Activated CD4-positive, CD25-positive, alpha-beta regulatory T cell treated with anti-CD3 and anti-CD28 coated beads, Interleukin-2, amount 50 U/mL, for 16 hours (primary cell): ENCODE data around the gene CHMP4A.
A peak's percentile ranks its signal among the peaks of the same experiment; 100 is the strongest.

Source experiments
- DNase-seq: peaks from one replicate; pipeline ENCODE4 v3.0.0-alpha.2; 2020; ENCODE audit warnings: low read depth, low spot score

The CHMP4A gene

DNA sequence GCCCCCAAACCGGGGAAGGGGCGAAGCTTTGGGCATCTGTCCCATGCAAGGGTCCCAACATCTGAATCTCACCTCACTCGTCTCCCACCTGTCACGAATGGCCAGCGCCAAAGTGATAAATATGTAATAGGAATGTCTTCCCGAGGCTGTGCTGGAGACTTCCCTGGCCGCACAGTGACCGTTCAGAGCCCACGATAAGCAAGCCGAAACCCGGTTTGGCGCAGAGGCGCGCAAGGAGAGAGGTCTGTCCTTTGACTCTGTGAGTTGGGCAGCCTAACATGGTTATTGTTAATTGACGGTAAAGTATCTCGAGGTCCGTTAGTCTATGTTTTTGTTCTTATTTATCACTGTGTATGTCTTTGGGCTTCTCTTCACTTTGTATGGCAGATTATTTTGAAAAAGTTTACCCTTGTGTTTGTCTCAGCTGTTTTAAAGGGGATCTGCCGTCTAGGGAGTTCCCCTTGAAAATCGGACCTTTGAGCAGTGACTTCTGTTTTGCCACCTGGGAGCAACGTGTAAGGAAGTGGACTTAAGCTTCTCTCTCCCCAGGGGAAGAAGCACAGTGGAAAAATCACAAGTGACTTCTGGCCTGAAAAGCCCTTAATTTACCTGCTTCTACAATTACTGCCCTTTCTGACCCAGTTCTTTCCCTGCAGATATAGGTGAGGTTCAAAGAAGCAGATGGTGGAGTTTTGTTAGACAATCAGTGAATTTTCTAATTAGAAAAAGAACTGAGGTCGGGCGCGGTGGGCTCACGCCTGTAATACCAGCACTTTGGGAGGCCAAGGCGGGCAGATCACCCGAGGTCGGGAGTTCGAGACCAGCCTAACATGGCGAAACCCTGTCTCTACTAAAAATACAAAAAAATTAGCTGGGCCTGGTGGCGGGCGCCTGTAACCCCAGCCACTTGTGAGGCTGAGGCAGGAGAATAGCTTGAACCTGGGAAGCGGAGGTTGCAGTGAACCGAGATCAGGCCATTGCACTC is 16.9 kb downstream of the CHMP4A start:
- no peak for DNase-seq

DNA sequence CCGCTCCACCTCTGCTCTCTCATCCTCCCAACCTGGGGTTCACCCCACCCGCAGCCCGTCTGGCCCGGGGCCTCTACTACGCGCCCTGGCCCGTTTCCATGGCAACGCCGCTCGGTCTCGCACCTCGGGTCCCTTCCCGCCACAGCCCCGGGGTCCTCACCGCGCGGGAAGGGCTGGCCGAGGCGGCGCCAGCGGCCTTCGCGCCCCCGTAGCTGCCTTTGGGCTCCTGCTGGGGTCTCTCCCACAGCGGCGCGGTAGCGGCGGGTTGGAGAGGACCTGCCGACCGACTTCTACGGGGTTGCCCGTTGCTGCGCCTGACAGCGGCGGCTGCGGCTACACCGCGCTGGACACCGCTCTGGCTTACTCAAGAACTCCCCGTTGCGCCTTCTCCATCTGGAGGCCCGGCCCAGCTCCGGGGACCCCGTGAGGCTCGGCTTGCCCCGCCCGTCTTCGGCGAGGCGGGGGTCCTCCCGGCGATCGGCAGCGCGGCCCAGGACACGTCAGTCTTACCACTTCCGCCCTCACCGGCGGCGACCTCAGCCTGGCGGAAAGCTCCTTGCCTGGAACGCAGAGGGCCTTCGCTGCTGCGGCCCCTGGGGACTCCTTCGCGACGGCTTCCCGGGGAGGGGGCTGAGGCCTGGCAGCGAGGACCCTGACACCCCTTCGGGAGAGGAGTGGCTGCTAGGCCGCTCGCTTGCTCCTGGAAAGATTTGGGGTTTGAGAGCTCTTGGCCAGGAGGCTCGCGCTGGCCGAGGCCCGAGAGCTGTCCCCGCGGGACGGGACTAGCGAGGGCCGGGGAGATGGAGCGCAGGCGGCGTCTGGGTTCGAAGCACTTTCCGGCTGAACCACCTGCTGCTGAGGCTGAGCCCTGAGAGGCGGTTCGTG is 17.9 kb downstream of the CHMP4A start, which contains the start of gene TM9SF1:
Gene TM9SF1 (minus strand): TSS at position 256 of the 885 bp plus-strand sequence. CDS start 422 bp downstream, outside the sequence.
- DNase-seq: peak; percentile 73

DNA sequence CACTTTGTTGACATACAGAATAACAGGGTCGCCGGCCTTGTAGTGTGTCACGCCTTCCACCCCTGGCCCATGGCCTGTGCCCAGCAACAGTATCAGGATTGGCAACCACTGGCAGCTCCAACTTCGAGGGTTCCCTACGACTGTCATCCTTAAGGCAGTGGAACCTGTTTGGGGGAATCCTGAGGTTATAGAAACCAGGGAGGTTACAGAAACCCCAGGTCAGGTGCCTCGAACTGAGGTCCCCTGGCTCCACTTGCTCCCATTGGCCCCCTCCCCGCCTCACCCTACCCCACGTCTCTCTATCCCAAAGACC is 18.5 kb downstream of the CHMP4A start:
- DNase-seq: no peak

DNA sequence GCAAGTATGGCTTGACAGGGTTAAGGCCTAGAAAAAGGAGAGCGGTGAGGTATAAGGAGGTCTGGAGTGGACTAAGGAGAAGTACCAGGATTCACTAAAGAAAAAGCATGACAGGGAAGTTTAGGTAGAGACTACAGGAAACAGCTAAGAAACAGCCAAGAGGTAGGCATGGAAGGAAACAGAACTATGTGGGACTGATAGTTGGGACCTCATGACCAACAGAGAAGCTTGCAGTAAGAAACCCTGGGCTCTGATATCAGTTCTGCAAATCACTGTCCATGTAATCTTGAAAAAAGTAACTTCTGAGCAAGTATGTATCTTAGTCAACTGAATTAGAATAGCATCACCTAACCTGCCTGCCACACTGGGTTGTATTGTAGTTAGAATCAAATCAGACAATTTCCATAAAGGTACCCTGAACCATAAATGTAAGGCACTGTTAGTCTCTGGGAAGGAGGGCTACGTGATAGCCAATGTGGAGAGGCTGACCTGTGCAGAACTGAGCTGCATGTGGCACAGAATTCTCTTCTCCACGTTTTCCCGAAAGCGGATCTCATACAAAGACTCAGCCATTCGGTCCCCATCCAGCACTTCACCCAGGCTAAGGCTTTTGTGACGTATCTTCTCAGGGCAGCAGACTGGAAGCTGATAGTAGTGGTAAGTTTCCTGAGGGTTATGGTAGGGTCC is 19.0 kb downstream of the CHMP4A start:
- DNase-seq: no peak

DNA sequence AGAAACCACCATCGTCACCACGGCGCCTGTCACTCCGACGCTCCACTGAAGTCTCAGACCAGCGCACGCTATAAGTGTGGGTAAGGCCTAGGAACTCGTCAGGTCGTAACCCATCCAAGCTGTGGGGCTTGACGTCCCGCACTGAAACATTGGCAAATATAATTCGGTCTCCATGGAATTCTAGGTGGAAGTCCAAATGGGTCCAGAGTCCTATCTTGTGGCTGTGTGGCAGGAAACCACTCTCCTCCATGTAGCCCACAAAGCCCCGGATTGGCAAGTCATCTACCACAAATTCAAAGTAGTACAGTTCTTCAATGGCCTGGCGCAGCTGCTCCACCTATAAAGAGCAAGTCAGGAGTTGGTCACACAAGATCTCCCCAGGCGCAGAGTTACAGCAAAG is 20.4 kb downstream of the CHMP4A start:
- no peak for DNase-seq

DNA sequence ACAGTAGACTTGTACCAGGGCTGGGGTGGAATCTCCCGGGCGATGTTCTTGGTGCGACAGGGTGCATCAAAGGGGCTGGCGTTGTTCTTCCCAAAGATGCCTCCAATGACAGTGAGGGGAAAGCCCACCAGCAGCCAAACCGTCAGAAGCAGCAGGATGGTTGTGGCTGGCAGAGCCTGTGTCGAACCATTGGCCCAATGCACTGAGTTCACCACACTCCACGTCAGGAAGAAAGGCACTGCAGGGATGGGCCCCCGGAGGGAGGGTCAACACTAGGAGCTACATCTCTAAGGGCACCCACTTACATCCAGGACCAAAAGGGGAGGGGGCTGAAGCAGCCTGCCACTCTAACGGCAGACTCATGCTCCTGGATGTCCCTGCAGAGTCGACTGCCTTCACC is 22.9 kb downstream of the CHMP4A start:
- no peak for DNase-seq

DNA sequence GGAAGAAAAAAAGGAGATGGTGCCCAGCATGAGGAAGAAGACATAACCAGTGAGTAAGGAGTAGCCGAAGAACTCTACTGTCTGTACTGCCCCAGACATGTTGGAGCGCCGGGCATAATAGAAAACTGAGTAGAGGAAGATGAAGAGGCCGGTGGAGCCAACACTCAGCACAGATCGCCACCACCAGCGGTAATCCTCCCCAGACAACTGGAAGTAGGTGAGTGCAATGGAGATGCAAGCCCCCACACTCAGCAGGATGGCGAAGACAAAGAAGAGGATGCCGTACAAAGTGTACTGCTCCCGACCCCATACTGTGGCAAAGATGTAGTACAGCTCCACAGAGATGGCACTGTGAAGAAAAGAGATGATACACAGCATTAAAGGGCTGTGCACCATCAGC is 23.8 kb downstream of the CHMP4A start:
- DNase-seq: no peak

DNA sequence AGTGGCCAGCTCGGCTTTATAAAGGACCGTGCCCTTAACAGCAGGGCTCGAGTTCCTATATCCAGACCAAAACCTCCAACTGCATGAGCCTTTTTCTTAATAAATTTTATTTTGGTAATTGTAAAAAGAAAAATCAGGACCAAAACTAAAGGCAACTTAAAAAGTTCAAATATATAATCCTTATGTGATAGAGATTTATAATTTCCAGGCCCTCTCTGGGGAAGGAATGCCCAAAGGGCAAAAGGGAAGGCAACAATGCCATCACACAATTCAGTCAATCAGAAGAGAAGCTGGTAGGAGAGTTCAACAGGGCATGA is 24.3 kb downstream of the CHMP4A start:
- DNase-seq: no peak

DNA sequence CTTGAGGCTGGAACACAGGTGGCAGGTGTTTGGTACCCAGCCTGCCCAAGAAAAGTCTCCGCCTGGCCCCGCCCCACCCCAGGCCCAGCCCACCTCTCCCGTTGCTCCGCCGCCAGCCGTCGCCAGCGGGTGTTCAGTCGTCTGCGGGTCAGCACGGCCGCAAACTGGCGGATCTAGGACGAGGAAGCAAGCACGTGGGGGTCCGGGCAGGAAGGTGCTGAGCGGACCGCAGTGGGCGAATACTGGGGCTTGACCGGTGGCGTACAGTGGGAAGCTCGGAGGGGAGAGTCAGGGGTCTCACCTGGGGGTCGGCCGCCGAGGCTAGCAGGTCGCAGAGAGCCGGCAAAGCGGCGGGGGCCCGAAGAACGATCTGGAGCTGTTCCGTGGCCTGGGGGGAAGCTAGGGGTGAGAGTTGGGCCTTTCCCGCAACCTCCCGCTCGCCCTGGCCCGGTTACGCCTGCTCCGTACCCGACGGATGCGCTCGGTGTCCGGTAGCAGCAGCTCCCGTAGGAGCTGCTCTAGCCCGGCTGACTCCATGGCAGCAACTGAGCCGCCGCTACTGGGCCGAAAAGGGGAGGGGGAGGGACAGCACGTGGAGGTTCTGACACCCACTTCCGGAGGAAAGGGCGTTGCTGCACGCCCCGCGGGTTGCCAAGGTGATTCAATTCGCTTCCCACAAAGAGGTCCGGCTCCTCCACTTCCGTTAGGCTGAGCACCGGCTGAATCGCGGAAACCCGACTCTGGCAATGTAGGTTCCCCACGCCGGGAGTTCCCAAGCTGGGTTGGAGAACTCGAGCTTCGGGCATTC is 24.8 kb downstream of the CHMP4A start, which contains the start of gene IPO4:
Gene IPO4 (minus strand): TSS at position 566 of the 808 bp plus-strand sequence. CDS start 29 bp downstream, at position 537.
- peak; percentile 93 for DNase-seq

DNA sequence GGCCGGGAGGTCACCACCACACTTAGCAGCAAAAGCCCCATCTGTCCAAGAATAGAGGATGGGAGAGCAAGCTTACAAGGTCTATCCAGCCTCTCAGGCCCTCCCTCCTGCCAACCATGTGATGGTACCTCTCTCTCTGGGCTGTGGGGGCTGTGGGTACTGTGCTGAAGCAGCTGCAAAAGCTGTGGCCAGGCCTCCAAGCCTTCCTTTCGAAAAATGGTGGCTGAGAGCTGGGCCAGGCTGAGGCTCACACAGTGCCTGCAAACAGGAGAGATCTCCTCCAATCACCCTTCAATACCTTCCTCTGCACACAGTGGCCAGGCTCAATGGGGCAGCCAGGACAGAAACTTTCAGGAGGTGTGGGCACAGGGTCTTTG is 25.8 kb downstream of the CHMP4A start:
- DNase-seq: no peak

DNA sequence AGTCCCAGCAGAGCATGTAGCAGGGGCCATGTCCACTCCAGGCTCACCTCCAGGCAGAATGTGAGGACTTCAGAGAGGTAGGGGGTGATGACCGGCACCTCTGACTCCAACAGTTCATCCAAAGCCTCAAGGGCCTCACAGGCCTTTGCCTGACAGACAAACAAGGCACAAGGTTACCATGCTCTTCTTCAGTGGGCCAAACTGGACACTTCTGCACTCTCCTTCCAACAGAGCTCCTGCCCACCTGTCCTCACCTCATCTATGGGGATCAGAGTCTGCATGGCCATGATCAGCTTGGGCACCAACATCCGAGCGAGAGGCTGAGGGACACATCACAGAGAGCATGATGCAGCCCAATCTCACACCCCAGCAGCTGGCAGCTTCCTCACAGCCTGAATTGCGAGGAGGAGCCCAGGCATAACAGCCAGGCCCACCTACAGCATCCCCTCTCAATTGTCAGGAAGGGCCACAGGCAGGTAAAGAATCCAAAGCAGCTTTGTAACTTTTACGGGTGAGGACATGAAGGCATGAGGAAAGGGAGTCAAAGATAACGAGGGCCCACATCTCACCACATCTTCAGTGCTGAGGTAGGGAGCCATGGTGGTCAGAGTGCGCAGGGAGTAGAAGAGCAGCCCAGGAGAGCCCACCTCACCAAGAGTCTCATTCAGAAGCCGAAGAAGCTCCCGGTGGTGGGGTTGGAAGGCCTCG is 26.3 kb downstream of the CHMP4A start:
- DNase-seq: no peak

DNA sequence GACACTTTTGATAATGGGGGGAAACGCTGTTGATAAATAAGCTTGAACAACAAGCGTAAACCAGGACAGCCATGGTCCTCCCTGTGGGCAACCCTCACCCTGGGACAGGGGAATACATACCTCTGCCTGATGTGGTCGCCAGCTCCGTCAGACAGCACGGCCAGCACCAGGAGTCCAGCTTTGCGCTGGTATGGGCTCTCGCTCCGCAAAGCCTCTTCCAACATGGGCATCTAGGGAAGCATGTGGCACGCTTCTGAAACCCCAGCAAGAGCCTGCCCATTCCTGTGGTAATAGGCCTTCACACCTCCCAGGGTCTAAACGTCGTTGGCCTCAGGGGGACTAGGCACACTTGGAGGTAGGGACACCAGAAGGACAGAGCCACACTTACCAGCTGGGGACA is 27.5 kb downstream of the CHMP4A start:
- DNase-seq: no peak

DNA sequence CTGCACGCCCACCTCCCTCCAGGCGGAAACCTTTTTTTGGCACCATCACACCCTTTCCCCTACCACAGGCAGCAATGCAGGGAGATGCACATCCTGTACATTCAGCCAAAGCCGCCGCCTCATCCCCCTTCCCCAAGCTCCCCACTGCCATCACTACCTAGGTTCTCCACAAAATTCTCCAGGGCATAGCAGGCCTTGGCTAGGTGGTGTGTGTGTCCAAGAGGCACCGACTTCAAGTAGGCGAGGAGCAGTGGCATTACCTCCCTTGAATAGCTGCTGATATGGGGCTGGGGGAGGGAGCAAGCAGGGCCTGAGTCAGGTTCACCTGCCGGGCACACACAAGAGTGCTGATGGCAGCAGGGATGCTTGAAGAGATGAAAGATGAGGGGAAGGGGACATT is 28.3 kb downstream of the CHMP4A start:
- DNase-seq: no peak

DNA sequence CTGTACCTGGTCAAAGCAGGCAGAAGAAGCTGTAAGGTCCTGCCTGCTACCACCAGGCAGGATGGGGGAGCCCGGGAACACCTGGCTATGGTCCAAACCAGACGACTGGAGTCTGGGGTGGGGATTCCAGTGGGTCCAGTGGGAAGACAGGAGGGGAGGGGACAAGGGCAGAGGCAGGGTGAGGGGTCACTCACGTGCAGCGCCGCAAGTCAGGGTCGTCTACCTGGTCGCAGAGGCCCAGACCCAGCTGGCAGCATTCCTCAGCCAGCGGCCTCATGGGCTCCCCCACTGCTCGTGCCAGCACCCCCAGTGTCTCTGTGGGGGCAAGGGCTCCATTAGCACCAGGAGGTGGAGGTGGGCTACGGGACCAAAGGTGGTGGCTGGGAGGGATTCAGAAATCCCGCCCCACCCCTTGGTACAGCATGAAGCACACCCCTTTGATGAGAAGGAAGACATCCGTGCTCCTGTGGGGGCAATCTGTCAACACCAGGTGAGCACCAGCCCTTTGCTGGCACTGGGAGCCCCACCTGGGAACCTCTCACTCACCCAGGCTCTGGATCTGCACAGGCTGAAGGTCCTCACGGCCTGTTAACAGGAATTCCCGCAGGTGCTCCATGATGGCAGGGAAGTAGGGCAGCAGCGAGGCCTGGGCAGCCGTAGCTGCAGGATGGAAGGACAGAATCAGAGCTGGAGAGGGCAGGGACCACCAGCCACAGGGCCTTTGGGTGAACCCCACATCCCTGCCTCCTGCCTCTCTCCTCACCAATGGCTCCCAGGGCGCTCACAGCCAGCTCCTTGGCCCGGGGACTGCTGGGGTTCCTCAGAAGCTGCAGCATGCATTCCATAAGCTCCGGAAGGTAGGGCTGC is 29.0 kb downstream of the CHMP4A start:
- no peak for DNase-seq

DNA sequence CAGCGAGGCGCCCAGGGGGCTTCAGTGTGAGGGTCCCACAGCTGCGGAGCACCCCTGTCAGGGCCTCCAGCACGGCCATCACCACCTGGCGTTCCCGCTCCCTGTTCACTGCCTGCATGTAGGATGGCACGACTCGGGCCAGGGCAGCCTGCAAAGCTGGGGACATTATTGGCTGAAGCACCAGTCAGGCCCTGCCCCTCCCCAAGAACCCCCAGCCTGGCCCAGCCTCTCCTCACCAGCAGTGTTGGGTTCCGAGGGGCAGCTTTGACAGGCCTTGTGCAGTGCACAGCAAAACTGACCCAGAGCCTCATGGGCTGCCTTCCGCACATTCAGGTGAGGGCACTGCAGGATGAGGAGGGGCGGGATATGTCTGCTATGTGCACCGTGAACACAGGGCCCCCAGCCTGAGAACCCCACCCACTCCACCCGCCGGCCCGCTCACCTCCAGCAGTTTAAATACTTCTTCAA is 30.2 kb downstream of the CHMP4A start:
- no peak for DNase-seq

DNA sequence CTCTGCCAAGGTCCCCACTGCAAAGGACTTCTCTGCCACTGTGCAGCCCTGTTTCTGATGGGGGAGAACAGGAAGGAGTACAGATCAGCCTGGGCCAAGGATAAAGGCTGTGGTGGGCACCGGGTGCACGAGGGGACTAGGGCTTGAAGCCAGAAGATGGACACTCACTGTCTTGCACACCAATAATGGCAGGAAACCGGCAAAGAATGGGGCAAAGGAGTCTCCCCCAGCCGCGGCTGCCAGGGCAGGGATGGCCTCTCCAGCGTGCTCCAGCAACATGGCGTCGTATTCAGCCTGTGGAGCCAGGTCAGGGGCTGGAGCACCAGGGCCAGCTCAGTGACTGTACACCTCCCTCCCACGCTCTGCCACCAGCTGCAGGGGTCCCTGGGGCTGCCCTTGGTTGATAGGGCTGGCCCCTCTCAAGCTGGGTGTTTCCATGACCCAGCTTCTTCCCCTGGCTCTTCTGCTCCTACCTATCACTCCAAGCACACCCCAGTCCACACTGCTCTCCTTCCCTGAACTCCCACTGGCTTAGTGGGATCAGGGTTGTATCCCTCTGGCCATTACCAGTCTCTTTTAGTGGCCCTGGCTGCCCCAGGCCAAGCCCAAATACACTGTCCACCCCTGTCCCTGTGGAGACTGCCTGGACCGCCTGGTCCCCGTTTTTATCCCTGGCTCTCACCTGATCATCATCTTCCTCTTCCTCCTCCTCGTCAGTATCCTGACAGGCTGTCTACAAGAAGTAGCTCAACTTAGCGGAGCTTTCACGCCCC is 31.0 kb downstream of the CHMP4A start:
- no peak for DNase-seq

DNA sequence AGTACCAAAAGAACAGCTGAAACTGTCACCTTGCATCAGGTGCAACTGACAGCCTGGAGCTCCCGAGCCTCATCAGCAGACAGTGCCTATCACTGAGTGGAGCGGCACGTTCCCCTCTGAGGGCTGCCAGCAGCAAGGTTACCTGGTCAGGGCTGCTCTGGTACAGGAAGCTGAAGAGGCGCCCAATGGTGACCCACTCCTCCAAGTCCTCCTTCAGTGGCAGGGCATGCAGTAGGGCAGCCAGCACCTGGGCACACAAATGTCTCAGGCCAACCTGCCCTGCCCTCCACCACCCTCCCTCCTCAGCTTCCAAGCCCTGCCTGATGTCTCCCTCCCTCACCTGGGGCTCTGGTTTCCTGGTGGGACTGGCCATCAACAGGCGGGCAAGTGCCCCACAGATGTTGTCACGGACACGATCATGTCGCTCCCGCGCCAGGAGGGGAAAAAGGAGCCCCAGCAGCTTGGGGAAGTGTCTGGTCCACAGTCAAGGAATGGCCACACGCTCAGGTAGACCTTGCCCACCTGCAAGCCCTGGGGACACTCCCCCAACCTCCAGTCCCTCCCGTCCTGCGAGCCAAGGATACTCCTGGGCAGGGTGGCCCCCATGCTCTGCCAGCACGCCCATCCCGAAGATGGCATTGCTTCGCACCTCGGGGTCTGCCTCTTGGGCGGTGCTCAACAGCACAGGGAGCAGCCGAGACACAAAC is 31.8 kb downstream of the CHMP4A start:
- no peak for DNase-seq
